Activated naive CD8-positive, alpha-beta T cell treated with anti-CD3 and anti-CD28 coated beads, Interleukin-2, amount 10 ng/mL, durations not matched to agents 7 days and 5 days (primary cell): Measurements from ENCODE around the gene OR9A4. TPM values are rescaled to one million over a fixed set of nuclear protein-coding genes. Genes with fewer than 3 reads are reported as not detected.
"Not testable (repeated sequence)": the region's sequence is repeated elsewhere in the genome, so short reads cannot be mapped to it uniquely, and the experiment has no call there.

ENCODE experiments used
- ATAC-seq: fragments of 150-1000 bp; cut with Tn5 transposase; one replicate; pipeline ENCODE4 v1.10.0; 2021; ENCODE audit warnings: low read depth, moderate library complexity
- POLR2A ChIA-PET: fragments of 350-600 bp; sonication (Branson Sonifier 250); formaldehyde crosslinking; loops from one replicate; lab custom pipeline; 2021; ENCODE audit warnings: antibody characterized with exemption; lab: Charles Lee
- DNase-seq: peaks from one replicate; pipeline ENCODE4 v3.0.0; 2021
- H3K27ac Mint-ChIP-seq: one replicate; pipeline ENCODE4 v1.8.0; 2022; ENCODE audit warnings: mild to moderate bottlenecking, mixed read lengths
- H3K27me3 Mint-ChIP-seq: one replicate; pipeline ENCODE4 v1.8.0; 2022; ENCODE audit warnings: mild to moderate bottlenecking, moderate library complexity, mixed read lengths
- H3K36me3 Mint-ChIP-seq: one replicate; pipeline ENCODE4 v1.8.0; 2021; ENCODE audit warnings: mild to moderate bottlenecking, mixed read lengths
- H3K4me1 Mint-ChIP-seq: one replicate; pipeline ENCODE4 v1.8.0; 2021; ENCODE audit warnings: mixed read lengths
- H3K4me3 Mint-ChIP-seq: one replicate; pipeline ENCODE4 v1.8.0; 2022; ENCODE audit warnings: mild to moderate bottlenecking, moderate library complexity, mixed read lengths
- H3K9me3 Mint-ChIP-seq: one replicate; pipeline ENCODE4 v1.8.0; 2021; ENCODE audit warnings: mixed read lengths
- total RNA-seq, 2 experiments: library from RNA; stranded (reverse); gene quantifications; one replicate each; pipeline ENCODE4 v1.2.3, GENCODE V29; 2021

The OR9A4 gene
- total RNA-seq: not detected

GRCh38 chr7:141916099-141916498 lies at the start of gene OR9A4:
Gene OR9A4, plus strand, starts transcription at chr7:141916399. Its CDS starts 2,477 bp downstream, at chr7:141918876.
- Mint-ChIP-seq H3K27ac (no peak within 1 kb of the TSS), H3K4me3 (no peak within 1 kb of the TSS), H3K36me3 (no peaks in the 10 kb centered on the region), H3K9me3 (peaks cover 1% of the 10 kb centered on the region), H3K27me3 (no peaks in the 10 kb centered on the region), H3K4me1 (no peaks in the 10 kb centered on the region)
- ATAC-seq (no peak), DNase-seq (no peak)
- POLR2A ChIA-PET: no interaction called here

GRCh38 chr7:141866974-141867373 lies 49.2 kb upstream of the OR9A4 start:
- H3K4me3 Mint-ChIP-seq: no peak overlapping the region
- no peaks in the 10 kb centered on the region for H3K27me3 Mint-ChIP-seq

GRCh38 chr7:141872931-141873330 lies 43.3 kb upstream of the OR9A4 start:
- no peaks in the 10 kb centered on the region for H3K36me3 Mint-ChIP-seq
- H3K4me3 Mint-ChIP-seq: no peak overlapping the region
- H3K4me1 Mint-ChIP-seq: no peaks in the 10 kb centered on the region

More at GRCh38 chr7:141866974-141867373, 49.2 kb upstream of the OR9A4 start:
- Mint-ChIP-seq H3K36me3 (no peaks in the 10 kb centered on the region), H3K27ac (no peak overlapping the region), H3K4me1 (no peaks in the 10 kb centered on the region), H3K9me3 (no peaks in the 10 kb centered on the region)
- no peak for DNase-seq
- POLR2A ChIA-PET: no interaction called here
- ATAC-seq: no peak

GRCh38 chr7:141874787-141875186 lies 41.4 kb upstream of the OR9A4 start:
- H3K9me3 Mint-ChIP-seq: peaks cover 5% of the 10 kb centered on the region
- no peak for DNase-seq
- H3K36me3 Mint-ChIP-seq: no peaks in the 10 kb centered on the region
- ATAC-seq: no peak
- no peaks in the 10 kb centered on the region for H3K27me3 Mint-ChIP-seq
- POLR2A ChIA-PET: no interaction called here
- H3K4me1 Mint-ChIP-seq: no peaks in the 10 kb centered on the region
- H3K4me3 Mint-ChIP-seq: no peak overlapping the region
- no peak overlapping the region for H3K27ac Mint-ChIP-seq

More at GRCh38 chr7:141872931-141873330, 43.3 kb upstream of the OR9A4 start:
- no peak for DNase-seq
- H3K27me3 Mint-ChIP-seq: no peaks in the 10 kb centered on the region
- ATAC-seq: no peak
- H3K9me3 Mint-ChIP-seq: peaks cover 5% of the 10 kb centered on the region
- no peak overlapping the region for H3K27ac Mint-ChIP-seq
- POLR2A ChIA-PET: no interaction called here

GRCh38 chr7:141875453-141875852 lies 40.7 kb upstream of the OR9A4 start:
- Mint-ChIP-seq H3K9me3 (peaks cover 5% of the 10 kb centered on the region), H3K27ac (no peak overlapping the region), H3K4me3 (no peak overlapping the region), H3K36me3 (no peaks in the 10 kb centered on the region), H3K4me1 (no peaks in the 10 kb centered on the region), H3K27me3 (no peaks in the 10 kb centered on the region)
- ATAC-seq (no peak), DNase-seq (no peak)
- POLR2A ChIA-PET: no interaction called here

- DNase-seq (no peak), ATAC-seq (no peak)
- peaks cover 5% of the 10 kb centered on the region for H3K9me3 Mint-ChIP-seq
- POLR2A ChIA-PET: no interaction called here
- H3K27ac Mint-ChIP-seq: no peak overlapping the region
- no peaks in the 10 kb centered on the region for H3K27me3 Mint-ChIP-seq
- no peak overlapping the region for H3K4me3 Mint-ChIP-seq
- H3K4me1 Mint-ChIP-seq: no peaks in the 10 kb centered on the region
- H3K36me3 Mint-ChIP-seq: no peaks in the 10 kb centered on the region
These were observed 39.8 kb upstream of the OR9A4 start for GRCh38 chr7:141876371-141876770.

- POLR2A ChIA-PET: no interaction called here
- no peaks in the 10 kb centered on the region for H3K27me3 Mint-ChIP-seq
- no peaks in the 10 kb centered on the region for H3K36me3 Mint-ChIP-seq
- no peak overlapping the region for H3K4me3 Mint-ChIP-seq
- DNase-seq: no peak
- H3K4me1 Mint-ChIP-seq: no peaks in the 10 kb centered on the region
- no peak for ATAC-seq
- H3K9me3 Mint-ChIP-seq: peaks cover 9% of the 10 kb centered on the region
- no peak overlapping the region for H3K27ac Mint-ChIP-seq
These were observed 38.8 kb upstream of the OR9A4 start for GRCh38 chr7:141877365-141877764.

- H3K4me1 Mint-ChIP-seq: no peaks in the 10 kb centered on the region
- peaks cover 2% of the 10 kb centered on the region for H3K27me3 Mint-ChIP-seq
- DNase-seq: no peak
- H3K27ac Mint-ChIP-seq: no peak overlapping the region
- no peak for ATAC-seq
- H3K9me3 Mint-ChIP-seq: peaks cover 12% of the 10 kb centered on the region
- H3K36me3 Mint-ChIP-seq: no peaks in the 10 kb centered on the region
- no peak overlapping the region for H3K4me3 Mint-ChIP-seq
- POLR2A ChIA-PET: no interaction called here
These were observed 35.2 kb upstream of the OR9A4 start for GRCh38 chr7:141880960-141881359.

GRCh38 chr7:141884539-141885225 lies 31.5 kb upstream of the OR9A4 start:
- DNase-seq (no peak), ATAC-seq (no peak)
- peaks cover 7% of the 10 kb centered on the region for H3K9me3 Mint-ChIP-seq
- H3K27ac Mint-ChIP-seq: no peak overlapping the region
- no peaks in the 10 kb centered on the region for H3K36me3 Mint-ChIP-seq
- peaks cover 5% of the 10 kb centered on the region for H3K27me3 Mint-ChIP-seq
- no peak overlapping the region for H3K4me3 Mint-ChIP-seq
- POLR2A ChIA-PET: no interaction called here
- H3K4me1 Mint-ChIP-seq: no peaks in the 10 kb centered on the region

GRCh38 chr7:141889321-141889720 lies 26.9 kb upstream of the OR9A4 start:
- no peak overlapping the region for H3K4me3 Mint-ChIP-seq
- no peak overlapping the region for H3K27ac Mint-ChIP-seq
- DNase-seq (no peak), ATAC-seq (no peak)
- H3K36me3 Mint-ChIP-seq: no peaks in the 10 kb centered on the region
- H3K9me3 Mint-ChIP-seq: peaks cover 3% of the 10 kb centered on the region
- H3K27me3 Mint-ChIP-seq: peaks cover 5% of the 10 kb centered on the region
- POLR2A ChIA-PET: no interaction called here
- no peaks in the 10 kb centered on the region for H3K4me1 Mint-ChIP-seq

- ATAC-seq (no peak), DNase-seq (no peak)
- POLR2A ChIA-PET: no interaction called here
- no peaks in the 10 kb centered on the region for H3K27me3 Mint-ChIP-seq
- no peaks in the 10 kb centered on the region for H3K36me3 Mint-ChIP-seq
- no peaks in the 10 kb centered on the region for H3K4me1 Mint-ChIP-seq
- H3K9me3 Mint-ChIP-seq: no peaks in the 10 kb centered on the region
- no peak overlapping the region for H3K27ac Mint-ChIP-seq
- H3K4me3 Mint-ChIP-seq: no peak overlapping the region
These were observed 24.9 kb upstream of the OR9A4 start for GRCh38 chr7:141891336-141891735.

GRCh38 chr7:141899366-141899765 lies 16.8 kb upstream of the OR9A4 start:
- H3K9me3 Mint-ChIP-seq, H3K4me1 Mint-ChIP-seq, POLR2A ChIA-PET, H3K27ac Mint-ChIP-seq, H3K36me3 Mint-ChIP-seq, ATAC-seq, H3K27me3 Mint-ChIP-seq, DNase-seq, H3K4me3 Mint-ChIP-seq: not testable (repeated sequence)

- POLR2A ChIA-PET: no interaction called here
- DNase-seq: no peak
- Mint-ChIP-seq H3K4me3 (no peak overlapping the region), H3K9me3 (no peaks in the 10 kb centered on the region), H3K27ac (no peak overlapping the region), H3K27me3 (peaks cover 4% of the 10 kb centered on the region), H3K4me1 (no peaks in the 10 kb centered on the region), H3K36me3 (no peaks in the 10 kb centered on the region)
- ATAC-seq: no peak
These were observed 9.9 kb upstream of the OR9A4 start for GRCh38 chr7:141906285-141906684.

- H3K36me3 Mint-ChIP-seq: no peaks in the 10 kb centered on the region
- no peak for ATAC-seq
- H3K27me3 Mint-ChIP-seq: peaks cover 2% of the 10 kb centered on the region
- no peaks in the 10 kb centered on the region for H3K4me1 Mint-ChIP-seq
- no peaks in the 10 kb centered on the region for H3K9me3 Mint-ChIP-seq
- DNase-seq: no peak
- POLR2A ChIA-PET: no interaction called here
- H3K27ac Mint-ChIP-seq: no peak overlapping the region
- H3K4me3 Mint-ChIP-seq: no peak overlapping the region
These were observed 4.8 kb upstream of the OR9A4 start for GRCh38 chr7:141911391-141911790.
